H1 (cell line): ENCODE measurements around the gene CCDC47. TPM values are rescaled to one million over a fixed set of nuclear protein-coding genes. Genes with fewer than 3 reads are reported as not detected.

Source experiments
- CTCF ChIA-PET: fragments of 300-600 bp; sonication (Branson Sonifier 250); formaldehyde crosslinking; loops from one replicate; lab custom pipeline; 2021; ENCODE audit not compliant: partially characterized antibody; lab: Charles Lee
- POLR2A ChIA-PET: fragments of 300-600 bp; sonication (Branson Sonifier 250); formaldehyde crosslinking; loops from one replicate; lab custom pipeline; 2021; ENCODE audit warnings: inconsistent platforms; ENCODE audit not compliant: partially characterized antibody; lab: Charles Lee
- DNase-seq, 2 experiments: peaks; one replicate each; pipeline versions ENCODE4 v3.0.0 to v3.0.0-alpha.2; 2010 to 2022; ENCODE audit warnings: low spot score in 2 of 2, low read depth in 1 of 2, mixed read lengths in 1 of 2
- FAIRE-seq: peaks from 2 replicates; lab custom pipeline; 2011; peaks lifted over from hg19 to GRCh38; lab: Jason Lieb, UNC
- H2AFZ ChIP-seq: 2 replicates; pipeline ENCODE4 v1.8.1; 2012; ENCODE audit warnings: low read length, inconsistent platforms
- H2AK5ac ChIP-seq: 2 replicates; pipeline ENCODE4 v1.6.1; 2013; ENCODE audit warnings: low read depth, low read length
- H2BK120ac ChIP-seq: replicated peaks from 2 replicates; pipeline ENCODE3; 2013; ENCODE audit warnings: low read depth, low read length, inconsistent platforms
- H2BK12ac ChIP-seq: 2 replicates; pipeline ENCODE4 v1.6.1; 2013; ENCODE audit warnings: low read depth, low read length
- H2BK15ac ChIP-seq: 2 replicates; pipeline ENCODE4 v1.6.1; 2013; ENCODE audit warnings: low read length
- H2BK20ac ChIP-seq: 2 replicates; pipeline ENCODE4 v1.6.1; 2013; ENCODE audit warnings: low read length
- H2BK5ac ChIP-seq: 2 replicates; pipeline ENCODE4 v1.6.1; 2013; ENCODE audit warnings: low read depth, low read length
- H3K14ac ChIP-seq: 2 replicates; pipeline ENCODE4 v1.6.1; 2013; ENCODE audit warnings: inconsistent platforms; ENCODE audit not compliant: insufficient read length
- H3K18ac ChIP-seq: 2 replicates; pipeline ENCODE4 v1.6.1; 2013; ENCODE audit warnings: low read length; ENCODE audit errors: extremely low read depth
- H3K23ac ChIP-seq: 2 replicates; pipeline ENCODE4 v1.6.1; 2013; ENCODE audit warnings: inconsistent platforms; ENCODE audit not compliant: insufficient read length
- H3K23me2 ChIP-seq: 2 replicates; pipeline ENCODE4 v1.6.1; 2013; ENCODE audit warnings: low read depth, low read length
- H3K27ac ChIP-seq: 2 replicates; pipeline ENCODE4 v1.6.1; 2011; ENCODE audit warnings: low read depth, low read length, inconsistent platforms
- H3K27me3 ChIP-seq, 4 experiments: replicated peaks in 1 of 4; 1 replicate in 1 of 4; 2 replicates in 3 of 4; pipeline versions ENCODE4 v1.6.1 to v1.8.1; 2011 to 2013; ENCODE audit warnings: low read length in 3 of 4, mild to moderate bottlenecking in 3 of 4, inconsistent platforms in 2 of 4, mixed read lengths in 2 of 4, moderate library complexity in 1 of 4; ENCODE audit not compliant: control insufficient read depth in 3 of 4, insufficient read depth in 3 of 4; ENCODE audit errors: extremely low read depth in 1 of 4
- H3K36me3 ChIP-seq, 4 experiments: 2 replicates each; pipeline versions ENCODE4 v1.6.1 to v1.8.1; 2011 to 2013; ENCODE audit warnings: mild to moderate bottlenecking in 4 of 4, low read length in 3 of 4, moderate library complexity in 2 of 4, control low read depth in 1 of 4, inconsistent platforms in 1 of 4; ENCODE audit not compliant: insufficient read depth in 4 of 4, control insufficient read depth in 2 of 4
- H3K4ac ChIP-seq: replicated peaks from 2 replicates; pipeline ENCODE3; 2013; ENCODE audit warnings: low read length, low read depth, mixed read lengths, inconsistent platforms; ENCODE audit not compliant: insufficient read length
- H3K4me1 ChIP-seq, 4 experiments: replicated peaks in 1 of 4; 1 replicate in 1 of 4; 2 replicates in 3 of 4; pipeline versions ENCODE4 v1.6.1 to v1.8.1; 2011 to 2013; ENCODE audit warnings: low read length in 3 of 4, inconsistent platforms in 2 of 4, mixed read lengths in 1 of 4; ENCODE audit not compliant: insufficient read depth in 4 of 4, control insufficient read depth in 3 of 4
- H3K4me2 ChIP-seq, 2 experiments: 2 replicates each; pipeline versions ENCODE4 v1.6.1 to v1.8.1; 2011 to 2013; ENCODE audit warnings: low read depth in 2 of 2, low read length in 2 of 2, control low read depth in 1 of 2, inconsistent platforms in 1 of 2, mild to moderate bottlenecking in 1 of 2; ENCODE audit not compliant: insufficient read depth in 1 of 2
- H3K4me3 ChIP-seq, 4 experiments: fragments of 200-600, 300-600 bp in 1 of 4; sonication (generic), shearing (Covaris generic), sonication (Bioruptor Twin) in 1 of 4; 2 replicates each; pipeline versions ENCODE4 v1.5.1 to v1.8.1; 2011 to 2016; ENCODE audit warnings: low read length in 4 of 4, low read depth in 3 of 4, control low read depth in 2 of 4, inconsistent platforms in 2 of 4, mild to moderate bottlenecking in 2 of 4, mixed read lengths in 1 of 4, moderate library complexity in 1 of 4; ENCODE audit not compliant: insufficient read depth in 2 of 4; ENCODE audit errors: extremely low read depth in 1 of 4
- H3K56ac ChIP-seq: replicated peaks from 2 replicates; pipeline ENCODE3; 2013; ENCODE audit warnings: low read depth, mild to moderate bottlenecking, mixed read lengths, low read length, inconsistent platforms; ENCODE audit not compliant: insufficient read length
- H3K79me1 ChIP-seq: 2 replicates; pipeline ENCODE4 v1.6.1; 2013; ENCODE audit warnings: low read depth, low read length, control low read depth
- H3K79me2 ChIP-seq, 2 experiments: 2 replicates each; pipeline versions ENCODE4 v1.6.1 to v1.8.1; 2012 to 2013; ENCODE audit warnings: low read length in 2 of 2, mild to moderate bottlenecking in 2 of 2, inconsistent platforms in 1 of 2; ENCODE audit not compliant: insufficient read depth in 2 of 2, control insufficient read depth in 1 of 2
- H3K9ac ChIP-seq, 4 experiments: replicated peaks in 1 of 4; 1 replicate in 1 of 4; 2 replicates in 3 of 4; pipeline versions ENCODE4 v1.6.1 to v1.8.1; 2011 to 2013; ENCODE audit warnings: low read depth in 3 of 4, low read length in 3 of 4, control low read depth in 2 of 4, mild to moderate bottlenecking in 2 of 4, moderate library complexity in 2 of 4, inconsistent platforms in 1 of 4; ENCODE audit errors: extremely low read depth in 1 of 4
- H3K9me3 ChIP-seq, 2 experiments: 2 replicates each; pipeline versions ENCODE4 v1.6.1 to v1.8.1; 2012 to 2013; ENCODE audit warnings: mild to moderate bottlenecking in 2 of 2, moderate library complexity in 2 of 2, control low read depth in 1 of 2, inconsistent platforms in 1 of 2, low read depth in 1 of 2, low read length in 1 of 2, mixed read lengths in 1 of 2; ENCODE audit not compliant: insufficient read depth in 2 of 2
- H4K20me1 ChIP-seq, 2 experiments: replicated peaks in 1 of 2; 2 replicates each; pipeline versions ENCODE3 to v1.8.1; 2011 to 2013; ENCODE audit warnings: inconsistent platforms in 2 of 2, low read length in 2 of 2, mild to moderate bottlenecking in 1 of 2; ENCODE audit not compliant: insufficient read depth in 2 of 2, control insufficient read depth in 1 of 2
- H4K5ac ChIP-seq: 2 replicates; pipeline ENCODE4 v1.6.1; 2013; ENCODE audit warnings: low read length, low read depth, mixed read lengths, inconsistent platforms; ENCODE audit not compliant: insufficient read length
- H4K8ac ChIP-seq: 2 replicates; pipeline ENCODE4 v1.8.0; 2013; ENCODE audit warnings: mild to moderate bottlenecking, moderate library complexity, low read length, inconsistent platforms; ENCODE audit not compliant: insufficient read depth; ENCODE audit errors: extremely low read depth
- H4K91ac ChIP-seq: replicated peaks from 2 replicates; pipeline ENCODE3; 2013; ENCODE audit warnings: low read length, mixed read lengths, inconsistent platforms; ENCODE audit not compliant: insufficient read length
- CHD1 ChIP-seq: IDR thresholded peaks from 2 replicates; pipeline ENCODE4 v1.6.1; 2012; ENCODE audit warnings: low read depth, low read length, improper control_type of control experiment
- CHD2 ChIP-seq: IDR thresholded peaks from 2 replicates; pipeline ENCODE4 v1.6.1; 2012; ENCODE audit warnings: low read length, improper control_type of control experiment
- CREB1 ChIP-seq: IDR thresholded peaks from 2 replicates; pipeline ENCODE4 v1.6.1; 2012; ENCODE audit warnings: inconsistent platforms
- EGR1 ChIP-seq: IDR thresholded peaks from 2 replicates; pipeline ENCODE4 v1.6.1; 2011; ENCODE audit warnings: low read depth, low read length, borderline replicate concordance
- EZH2 ChIP-seq: fragments of 200-600 bp; sonication (generic); IDR thresholded peaks from 2 replicates; pipeline ENCODE4 v1.7.1; 2012; ENCODE audit warnings: low read depth, mild to moderate bottlenecking, moderate library complexity, low read length, inconsistent platforms; ENCODE audit not compliant: severe bottlenecking
- HDAC2 ChIP-seq, 2 experiments: fragments of 300-600 bp in 1 of 2; sonication (generic) in 1 of 2; IDR thresholded peaks; 2 replicates each; pipeline ENCODE4 v1.6.1; 2011 to 2012; ENCODE audit warnings: low read depth in 2 of 2, low read length in 2 of 2, mild to moderate bottlenecking in 2 of 2, moderate library complexity in 2 of 2, borderline replicate concordance in 1 of 2, inconsistent platforms in 1 of 2
- PHF8 ChIP-seq: fragments of 200-600 bp; sonication (generic); conservative IDR thresholded peaks from 2 replicates; pipeline ENCODE4 v1.7.1; 2012; ENCODE audit warnings: low read depth, mild to moderate bottlenecking, inconsistent platforms, low read length, moderate library complexity
- POLR2A ChIP-seq, 2 experiments: IDR thresholded peaks; 1 replicate in 1 of 2; 2 replicates in 1 of 2; pipeline ENCODE4 v1.6.1; 2011; ENCODE audit warnings: low read depth in 2 of 2, low read length in 2 of 2, mild to moderate bottlenecking in 2 of 2; ENCODE audit errors: control extremely low read depth in 1 of 2
- POLR2AphosphoS5 ChIP-seq: IDR thresholded peaks from 2 replicates; pipeline ENCODE4 v1.6.1; 2011; ENCODE audit warnings: low read depth, low read length
- RFX5 ChIP-seq: IDR thresholded peaks from 2 replicates; pipeline ENCODE4 v1.6.1; 2011; ENCODE audit warnings: low read depth, low read length, improper control_type of control experiment, borderline replicate concordance
- SIX5 ChIP-seq: IDR thresholded peaks from 2 replicates; pipeline ENCODE4 v1.6.1; 2011; ENCODE audit warnings: mild to moderate bottlenecking, low read depth, low read length
- SUZ12 ChIP-seq: fragments of 200-600 bp; sonication (generic); IDR thresholded peaks from 2 replicates; pipeline ENCODE4 v1.6.1; 2012; ENCODE audit warnings: mild to moderate bottlenecking, inconsistent platforms, low read length, moderate library complexity, mixed read lengths
- TAF1 ChIP-seq: IDR thresholded peaks from 2 replicates; pipeline ENCODE4 v1.6.1; 2011; ENCODE audit warnings: mild to moderate bottlenecking, low read depth, low read length
- TEAD4 ChIP-seq: IDR thresholded peaks from 2 replicates; pipeline ENCODE4 v1.6.1; 2012; ENCODE audit warnings: low read depth, low read length, inconsistent platforms, mixed read lengths
- WGBS, 2 experiments: shearing (Covaris generic) in 1 of 2; methylation state at CpG; one replicate each; pipeline versions ENCODE4 v1.1.6 to v1.1.7; 2013 to 2015; ENCODE audit warnings: low lambda C conversion rate in 2 of 2, mixed read lengths in 2 of 2, inconsistent platforms in 1 of 2, low coverage in 1 of 2, missing lambda C conversion rate in 1 of 2; ENCODE audit not compliant: insufficient replicate concordance in 2 of 2, insufficient coverage in 1 of 2, insufficient read length in 1 of 2; ENCODE audit errors: extremely low coverage in 1 of 2, missing lambda C conversion rate in 1 of 2; 5-methylcytosine and 5-hydroxymethylcytosine counted together
- polyA plus RNA-seq, 7 experiments: library from polyadenylated mRNA; depleted of rRNA in 3 of 7; stranded (reverse) in 5 of 7; unstranded in 2 of 7; fragments of >200 nt in 5 of 7; fragments of 200-250 nt in 2 of 7; gene quantifications; 1 replicate in 5 of 7; 2 replicates in 1 of 7; 4 replicates in 1 of 7; pipeline versions ENCODE4 v1.2.1 to v1.2.3, GENCODE V29; 2011 to 2013; ENCODE audit warnings: missing spikeins in 2 of 7, mixed read lengths in 2 of 7
- total RNA-seq: library from RNA; stranded (reverse); fragmentation: NEBNext Ultra II Directional; extraction: Animal tissue kit (Norgen Biotek cat#: 25700); gene quantifications from 2 replicates; pipeline ENCODE4 v1.2.1, GENCODE V29; 2021

Gene CCDC47
- total and polyA plus RNA-seq, 2 of the 8 experiments (the other 6 are each of a cell fraction or from before 2014, with no cell fraction given) = 21.2 to 83.1 TPM

- WGBS, 2 experiments = 92% methylated on average over 3 of the region's 3 CpGs; no CpG with 5 or more reads in 1 of the 2 experiments
- FAIRE-seq = no peak
- peaks cover 2% of the 10 kb centered on the region in 2 experiments for H4K20me1 ChIP-seq
- no peak for TF ChIP-seq SIX5
- TF ChIP-seq POLR2A (IDR thresholded peaks at IDR 0.05; ENCODE audit: control extremely low read depth in 1 of 2, low read depth in 2 of 2, low read length in 2 of 2) = no peak
- TF ChIP-seq EGR1 = no peak
- no peak for TF ChIP-seq TEAD4
- TF ChIP-seq CHD2 = no peak
- no peak for TF ChIP-seq RFX5
- TF ChIP-seq PHF8 = no peak
- no peak for TF ChIP-seq CREB1
- TF ChIP-seq POLR2AphosphoS5 = no peak
- TF ChIP-seq EZH2 = no peak
- no peak for TF ChIP-seq TAF1
- TF ChIP-seq CHD1 = no peak
- no peak for TF ChIP-seq SUZ12
- no peak for TF ChIP-seq HDAC2 (IDR thresholded peaks at IDR 0.05; ENCODE audit: borderline replicate concordance in 1 of 2, low read depth in 2 of 2, low read length in 2 of 2)
These were observed 25.2 kb upstream of the CCDC47 start for GRCh38 chr17:63798572-63799106.

More at GRCh38 chr17:63798572-63799106, 25.2 kb upstream of the CCDC47 start:
- H2AFZ ChIP-seq = no peak overlapping the region
- no peaks in the 10 kb centered on the region for H3K79me1 ChIP-seq
- DNase-seq = peak in 1 of 2 experiments; percentile 23
- H2AK5ac ChIP-seq = no peak overlapping the region
- no peaks in the 10 kb centered on the region for H3K27me3 ChIP-seq
- H3K36me3 ChIP-seq = peaks cover 43 to 98% (median 76%) of the 10 kb centered on the region in 4 experiments
- no peak overlapping the region for H3K27ac ChIP-seq
- ChIA-PET POLR2A (interaction anchor here (0.6 to 5.9 kb wide), 10 partner anchors 11 to 83 kb away, joined by 3 to 34 read pairs (median 4); partner anchors contain the start of genes CCDC47, DDX42 and GH2), CTCF (interaction anchor here (1.0 to 2.0 kb wide), 5 partner anchors 9 to 36 kb away, joined by 3 to 4 read pairs (median 3); no protein-coding TSS in a partner anchor)
- no peak overlapping the region for H3K4me3 ChIP-seq
- no peak overlapping the region for H2BK120ac ChIP-seq
- H2BK5ac ChIP-seq = no peak overlapping the region
- H4K5ac ChIP-seq = no peak overlapping the region
- H2BK20ac ChIP-seq = no peak overlapping the region
- H3K23me2 ChIP-seq = no peaks in the 10 kb centered on the region
- no peaks in the 10 kb centered on the region for H3K9me3 ChIP-seq
- no peak overlapping the region for H3K4ac ChIP-seq
- H3K4me2 ChIP-seq = no peak overlapping the region
- no peaks in the 10 kb centered on the region for H3K4me1 ChIP-seq
- H3K56ac ChIP-seq = no peak overlapping the region
- H3K79me2 ChIP-seq = peaks cover 0 to 6% of the 10 kb centered on the region in 2 experiments; a peak in 2 of 4 replicates
- no peak overlapping the region for H4K8ac ChIP-seq
- H3K23ac ChIP-seq = no peak overlapping the region
- H2BK12ac ChIP-seq = no peak overlapping the region
- H4K91ac ChIP-seq = no peak overlapping the region
- no peak overlapping the region for H2BK15ac ChIP-seq
- no peak overlapping the region for H3K18ac ChIP-seq
- no peak overlapping the region for H3K14ac ChIP-seq
- no peak overlapping the region for H3K9ac ChIP-seq
